Measurements from ENCODE around the gene ARHGAP24. TPM values are rescaled to one million over a fixed set of nuclear protein-coding genes. Genes with fewer than 3 reads are reported as not detected.

Gene ARHGAP24
- total RNA-seq, 1 donor = 32.1 TPM

GRCh38 chr4:85688055-85688740 lies 213.2 kb downstream of the ARHGAP24 start:
- Histone ChIP-seq H3K9me3 (ENCODE audit: low read depth, low read length) (no peaks in the 10 kb centered on the region), H3K4me1 (ENCODE audit: insufficient read depth, low read length) (no peaks in the 10 kb centered on the region), H3K4me3 (ENCODE audit: low read length) (no peak overlapping the region), H3K27me3 (ENCODE audit: insufficient read depth, low read length) (no peaks in the 10 kb centered on the region)

GRCh38 chr4:85696661-85697060 lies 221.7 kb downstream of the ARHGAP24 start:
- H3K27me3 ChIP-seq (ENCODE audit: insufficient read depth, low read length) = no peaks in the 10 kb centered on the region
- peaks cover 34% of the 10 kb centered on the region for H3K4me1 ChIP-seq (ENCODE audit: insufficient read depth, low read length)
- H3K4me3 ChIP-seq (ENCODE audit: low read length) = no peak overlapping the region
- H3K9me3 ChIP-seq (ENCODE audit: low read depth, low read length) = no peaks in the 10 kb centered on the region

GRCh38 chr4:85697854-85698253 lies 222.9 kb downstream of the ARHGAP24 start:
- Histone ChIP-seq H3K4me1 (ENCODE audit: insufficient read depth, low read length) (peaks cover 39% of the 10 kb centered on the region), H3K27me3 (ENCODE audit: insufficient read depth, low read length) (no peaks in the 10 kb centered on the region), H3K4me3 (ENCODE audit: low read length) (no peak overlapping the region), H3K9me3 (ENCODE audit: low read depth, low read length) (no peaks in the 10 kb centered on the region)

- Histone ChIP-seq H3K9me3 (ENCODE audit: low read depth, low read length) (no peaks in the 10 kb centered on the region), H3K4me1 (ENCODE audit: insufficient read depth, low read length) (peaks cover 50% of the 10 kb centered on the region), H3K4me3 (ENCODE audit: low read length) (no peak overlapping the region), H3K27me3 (ENCODE audit: insufficient read depth, low read length) (no peaks in the 10 kb centered on the region)
Measured at GRCh38 chr4:85700362-85700761, 225.4 kb downstream of the ARHGAP24 start.

- Histone ChIP-seq H3K4me1 (ENCODE audit: insufficient read depth, low read length) (peaks cover 50% of the 10 kb centered on the region), H3K4me3 (ENCODE audit: low read length) (no peak overlapping the region), H3K27me3 (ENCODE audit: insufficient read depth, low read length) (no peaks in the 10 kb centered on the region), H3K9me3 (ENCODE audit: low read depth, low read length) (no peaks in the 10 kb centered on the region)
Measured at GRCh38 chr4:85701861-85702321, 226.9 kb downstream of the ARHGAP24 start.

- H3K27me3 ChIP-seq (ENCODE audit: insufficient read depth, low read length) = no peaks in the 10 kb centered on the region
- H3K4me1 ChIP-seq (ENCODE audit: insufficient read depth, low read length) = peaks cover 48% of the 10 kb centered on the region
- H3K9me3 ChIP-seq (ENCODE audit: low read depth, low read length) = no peaks in the 10 kb centered on the region
- no peak overlapping the region for H3K4me3 ChIP-seq (ENCODE audit: low read length)
Measured at GRCh38 chr4:85703096-85703495, 228.1 kb downstream of the ARHGAP24 start.

- Histone ChIP-seq H3K27me3 (ENCODE audit: insufficient read depth, low read length) (no peaks in the 10 kb centered on the region), H3K9me3 (ENCODE audit: low read depth, low read length) (no peaks in the 10 kb centered on the region), H3K4me3 (ENCODE audit: low read length) (no peak overlapping the region), H3K4me1 (ENCODE audit: insufficient read depth, low read length) (peaks cover 18% of the 10 kb centered on the region)
Measured at GRCh38 chr4:85707611-85708010, 232.7 kb downstream of the ARHGAP24 start.

- no peaks in the 10 kb centered on the region for H3K9me3 ChIP-seq (ENCODE audit: low read depth, low read length)
- peaks cover 10% of the 10 kb centered on the region for H3K4me1 ChIP-seq (ENCODE audit: insufficient read depth, low read length)
- no peak overlapping the region for H3K4me3 ChIP-seq (ENCODE audit: low read length)
- no peaks in the 10 kb centered on the region for H3K27me3 ChIP-seq (ENCODE audit: insufficient read depth, low read length)
Measured at GRCh38 chr4:85708468-85708867, 233.5 kb downstream of the ARHGAP24 start.

GRCh38 chr4:85713005-85713404 lies 238.1 kb downstream of the ARHGAP24 start:
- H3K4me1 ChIP-seq (ENCODE audit: insufficient read depth, low read length) = peaks cover 11% of the 10 kb centered on the region
- no peaks in the 10 kb centered on the region for H3K27me3 ChIP-seq (ENCODE audit: insufficient read depth, low read length)
- no peaks in the 10 kb centered on the region for H3K9me3 ChIP-seq (ENCODE audit: low read depth, low read length)
- no peak overlapping the region for H3K4me3 ChIP-seq (ENCODE audit: low read length)

- Histone ChIP-seq H3K9me3 (ENCODE audit: low read depth, low read length) (no peaks in the 10 kb centered on the region), H3K27me3 (ENCODE audit: insufficient read depth, low read length) (no peaks in the 10 kb centered on the region), H3K4me3 (ENCODE audit: low read length) (no peak overlapping the region), H3K4me1 (ENCODE audit: insufficient read depth, low read length) (peaks cover 11% of the 10 kb centered on the region)
Measured at GRCh38 chr4:85715991-85716737, 241.2 kb downstream of the ARHGAP24 start.

GRCh38 chr4:85717351-85717750 lies 242.4 kb downstream of the ARHGAP24 start:
- no peaks in the 10 kb centered on the region for H3K9me3 ChIP-seq (ENCODE audit: low read depth, low read length)
- no peak overlapping the region for H3K4me3 ChIP-seq (ENCODE audit: low read length)
- H3K4me1 ChIP-seq (ENCODE audit: insufficient read depth, low read length) = peaks cover 11% of the 10 kb centered on the region
- no peaks in the 10 kb centered on the region for H3K27me3 ChIP-seq (ENCODE audit: insufficient read depth, low read length)

GRCh38 chr4:85717847-85718246 lies 242.9 kb downstream of the ARHGAP24 start:
- H3K4me1 ChIP-seq (ENCODE audit: insufficient read depth, low read length) = peaks cover 11% of the 10 kb centered on the region
- H3K27me3 ChIP-seq (ENCODE audit: insufficient read depth, low read length) = no peaks in the 10 kb centered on the region
- no peaks in the 10 kb centered on the region for H3K9me3 ChIP-seq (ENCODE audit: low read depth, low read length)
- no peak overlapping the region for H3K4me3 ChIP-seq (ENCODE audit: low read length)

GRCh38 chr4:85720735-85721134 lies 245.8 kb downstream of the ARHGAP24 start:
- H3K27me3 ChIP-seq (ENCODE audit: insufficient read depth, low read length) = no peaks in the 10 kb centered on the region
- no peak overlapping the region for H3K4me3 ChIP-seq (ENCODE audit: low read length)
- no peaks in the 10 kb centered on the region for H3K9me3 ChIP-seq (ENCODE audit: low read depth, low read length)
- H3K4me1 ChIP-seq (ENCODE audit: insufficient read depth, low read length) = peaks cover 27% of the 10 kb centered on the region

- Histone ChIP-seq H3K27me3 (ENCODE audit: insufficient read depth, low read length) (no peaks in the 10 kb centered on the region), H3K4me1 (ENCODE audit: insufficient read depth, low read length) (peaks cover 27% of the 10 kb centered on the region), H3K4me3 (ENCODE audit: low read length) (no peak overlapping the region), H3K9me3 (ENCODE audit: low read depth, low read length) (no peaks in the 10 kb centered on the region)
Measured at GRCh38 chr4:85722401-85722800, 247.5 kb downstream of the ARHGAP24 start.

GRCh38 chr4:85722807-85723206 lies 247.9 kb downstream of the ARHGAP24 start:
- Histone ChIP-seq H3K27me3 (ENCODE audit: insufficient read depth, low read length) (no peaks in the 10 kb centered on the region), H3K4me3 (ENCODE audit: low read length) (no peak overlapping the region), H3K9me3 (ENCODE audit: low read depth, low read length) (no peaks in the 10 kb centered on the region), H3K4me1 (ENCODE audit: insufficient read depth, low read length) (peaks cover 26% of the 10 kb centered on the region)

Measured in mononuclear cell (primary cell).